ENCODE results near the gene MN1. TPM values are rescaled to one million over a fixed set of nuclear protein-coding genes. Genes with fewer than 3 reads are reported as not detected.

Gene MN1
- total RNA-seq, 4 donors from 2014 or later, result 0.53 to 2.8 (median 1.5) TPM

GRCh38 chr22:27842201-27842600 lies 40.6 kb upstream of the MN1 start:
- Histone ChIP-seq H3K4me1 (no peaks in the 10 kb centered on the region), H3K36me3 (peaks cover 0 to 4% (median 0%) of the 10 kb centered on the region in 3 donors), H3K9me3 (no peaks in the 10 kb centered on the region), H3K4me3 (no peak overlapping the region), H3K27me3 (no peaks in the 10 kb centered on the region), H3K27ac (no peak overlapping the region)
- DNase-seq, result peak in 1 of 3 donors; percentile 13
- no peak for TF ChIP-seq POLR2A (IDR thresholded peaks at IDR 0.05)

- Histone ChIP-seq H3K4me1 (no peaks in the 10 kb centered on the region), H3K9me3 (no peaks in the 10 kb centered on the region), H3K4me3 (no peak overlapping the region), H3K27ac (no peak overlapping the region), H3K36me3 (no peaks in the 10 kb centered on the region), H3K27me3 (no peaks in the 10 kb centered on the region)
- TF ChIP-seq POLR2A (IDR thresholded peaks at IDR 0.05), result no peak
- peak in 1 of 3 donors; percentile 18 for DNase-seq
Observed at GRCh38 chr22:27840436-27840835, 38.9 kb upstream of the MN1 start.

GRCh38 chr22:27839057-27839660 lies 37.6 kb upstream of the MN1 start:
- TF ChIP-seq POLR2A (IDR thresholded peaks at IDR 0.05) (no peak), CTCF (IDR thresholded peaks at IDR 0.05) (no peak)
- no peak overlapping the region for H3K27ac ChIP-seq
- no peaks in the 10 kb centered on the region for H3K9me3 ChIP-seq
- peak in 1 of 3 donors; percentile 31 for DNase-seq
- no peaks in the 10 kb centered on the region for H3K36me3 ChIP-seq
- no peaks in the 10 kb centered on the region for H3K4me1 ChIP-seq
- no peaks in the 10 kb centered on the region for H3K27me3 ChIP-seq
- no peak overlapping the region for H3K4me3 ChIP-seq

- DNase-seq, result no peak
- Histone ChIP-seq H3K9me3 (no peaks in the 10 kb centered on the region), H3K36me3 (no peaks in the 10 kb centered on the region), H3K27me3 (no peaks in the 10 kb centered on the region), H3K27ac (no peak overlapping the region), H3K4me3 (no peak overlapping the region), H3K4me1 (no peaks in the 10 kb centered on the region)
- no peak for TF ChIP-seq POLR2A (IDR thresholded peaks at IDR 0.05)
Observed at GRCh38 chr22:27836181-27836580, 34.6 kb upstream of the MN1 start.

GRCh38 chr22:27835446-27835845 lies 33.9 kb upstream of the MN1 start:
- no peak for DNase-seq
- H3K4me3 ChIP-seq, result no peak overlapping the region
- H3K4me1 ChIP-seq, result no peaks in the 10 kb centered on the region
- no peaks in the 10 kb centered on the region for H3K9me3 ChIP-seq
- TF ChIP-seq POLR2A (IDR thresholded peaks at IDR 0.05) (no peak), CTCF (IDR thresholded peaks at IDR 0.05) (no peak)
- no peaks in the 10 kb centered on the region for H3K27me3 ChIP-seq
- no peak overlapping the region for H3K27ac ChIP-seq
- no peaks in the 10 kb centered on the region for H3K36me3 ChIP-seq

GRCh38 chr22:27834364-27835185 lies 33.0 kb upstream of the MN1 start:
- no peaks in the 10 kb centered on the region for H3K27me3 ChIP-seq
- DNase-seq, result no peak
- no peak for TF ChIP-seq CTCF (IDR thresholded peaks at IDR 0.05)
- TF ChIP-seq POLR2A (IDR thresholded peaks at IDR 0.05), result no peak
- no peak overlapping the region for H3K4me3 ChIP-seq
- no peaks in the 10 kb centered on the region for H3K9me3 ChIP-seq
- H3K4me1 ChIP-seq, result no peaks in the 10 kb centered on the region
- no peak overlapping the region for H3K27ac ChIP-seq
- no peaks in the 10 kb centered on the region for H3K36me3 ChIP-seq

GRCh38 chr22:27833803-27834202 lies 32.2 kb upstream of the MN1 start:
- Histone ChIP-seq H3K9me3 (no peaks in the 10 kb centered on the region), H3K27ac (no peak overlapping the region), H3K27me3 (no peaks in the 10 kb centered on the region), H3K36me3 (no peaks in the 10 kb centered on the region), H3K4me3 (no peak overlapping the region), H3K4me1 (no peaks in the 10 kb centered on the region)
- TF ChIP-seq CTCF (IDR thresholded peaks at IDR 0.05), result no peak
- TF ChIP-seq POLR2A (IDR thresholded peaks at IDR 0.05), result no peak
- no peak for DNase-seq
